IPS-15b (cell line): Measurements from ENCODE around the gene MMP24OS.
"Not testable (repeated sequence)": the region's sequence is repeated elsewhere in the genome, so short reads cannot be mapped to it uniquely, and the experiment has no call there.

ENCODE experiments used
- H3K27me3 ChIP-seq: one replicate; pipeline ENCODE4 v1.6.1; 2013; ENCODE audit warnings: low read length; ENCODE audit not compliant: control insufficient read depth, insufficient read depth
- H3K36me3 ChIP-seq: one replicate; pipeline ENCODE4 v1.6.1; 2013; ENCODE audit warnings: low read length; ENCODE audit not compliant: control insufficient read depth, insufficient read depth
- H3K4me1 ChIP-seq: one replicate; pipeline ENCODE4 v1.6.1; 2013; ENCODE audit warnings: mild to moderate bottlenecking, low read length; ENCODE audit not compliant: control insufficient read depth, insufficient read depth
- H3K4me3 ChIP-seq: one replicate; pipeline ENCODE4 v1.5.1; 2013; ENCODE audit warnings: low read depth, low read length
- H3K9ac ChIP-seq: one replicate; pipeline ENCODE4 v1.6.1; 2013; ENCODE audit warnings: low read depth, mild to moderate bottlenecking, low read length
- H3K9me3 ChIP-seq: one replicate; pipeline ENCODE4 v1.6.1; 2013; ENCODE audit warnings: mild to moderate bottlenecking, low read length; ENCODE audit not compliant: control insufficient read depth, insufficient read depth

Gene MMP24OS

DNA sequence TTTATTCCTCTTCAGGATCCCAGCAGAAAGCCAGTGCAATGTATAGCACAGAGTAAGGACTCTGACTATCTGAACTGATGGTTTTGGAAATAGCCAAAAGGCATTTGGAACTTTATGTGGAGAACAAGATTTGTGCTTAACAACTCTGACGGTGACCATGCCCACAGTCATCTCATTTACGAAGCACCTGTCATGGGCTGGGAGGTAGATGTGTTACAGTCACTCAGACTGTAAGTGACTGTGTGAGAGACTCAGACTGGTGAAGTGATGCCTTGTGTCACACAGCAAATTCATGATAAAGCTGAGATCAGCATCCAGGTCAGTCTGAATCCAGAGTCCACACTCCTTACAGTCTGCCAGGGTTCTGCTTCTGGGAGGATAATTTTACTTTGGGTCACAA is 38.2 kb upstream of the MMP24OS start:
- H3K27me3 ChIP-seq: no peaks in the 10 kb centered on the region
- H3K4me1 ChIP-seq: peaks cover 12% of the 10 kb centered on the region
- no peaks in the 10 kb centered on the region for H3K36me3 ChIP-seq
- H3K9me3 ChIP-seq: no peaks in the 10 kb centered on the region
- no peak overlapping the region for H3K9ac ChIP-seq
- H3K4me3 ChIP-seq: no peak overlapping the region

DNA sequence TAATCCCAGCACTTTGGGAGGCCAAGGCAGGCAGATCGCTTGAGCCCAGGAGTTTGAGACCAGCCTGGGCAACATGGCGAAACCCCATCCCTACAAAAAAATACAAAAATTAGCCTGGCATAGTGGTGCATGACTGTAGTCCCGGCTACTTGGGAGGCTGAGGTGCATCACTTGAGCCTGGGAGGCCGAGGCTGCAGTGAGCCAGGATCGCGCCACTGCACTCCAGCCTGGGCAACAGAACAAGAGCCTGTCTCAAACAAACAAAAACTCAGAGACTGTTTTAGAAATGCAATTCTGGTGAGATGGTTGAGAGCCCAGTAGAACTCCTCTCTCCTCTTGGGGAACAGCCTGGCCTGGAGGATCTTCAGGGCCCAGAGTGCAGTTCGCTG is 37.7 kb upstream of the MMP24OS start:
- H3K4me3 ChIP-seq, H3K27me3 ChIP-seq, H3K4me1 ChIP-seq, H3K9ac ChIP-seq, H3K9me3 ChIP-seq, H3K36me3 ChIP-seq: not testable (repeated sequence)

DNA sequence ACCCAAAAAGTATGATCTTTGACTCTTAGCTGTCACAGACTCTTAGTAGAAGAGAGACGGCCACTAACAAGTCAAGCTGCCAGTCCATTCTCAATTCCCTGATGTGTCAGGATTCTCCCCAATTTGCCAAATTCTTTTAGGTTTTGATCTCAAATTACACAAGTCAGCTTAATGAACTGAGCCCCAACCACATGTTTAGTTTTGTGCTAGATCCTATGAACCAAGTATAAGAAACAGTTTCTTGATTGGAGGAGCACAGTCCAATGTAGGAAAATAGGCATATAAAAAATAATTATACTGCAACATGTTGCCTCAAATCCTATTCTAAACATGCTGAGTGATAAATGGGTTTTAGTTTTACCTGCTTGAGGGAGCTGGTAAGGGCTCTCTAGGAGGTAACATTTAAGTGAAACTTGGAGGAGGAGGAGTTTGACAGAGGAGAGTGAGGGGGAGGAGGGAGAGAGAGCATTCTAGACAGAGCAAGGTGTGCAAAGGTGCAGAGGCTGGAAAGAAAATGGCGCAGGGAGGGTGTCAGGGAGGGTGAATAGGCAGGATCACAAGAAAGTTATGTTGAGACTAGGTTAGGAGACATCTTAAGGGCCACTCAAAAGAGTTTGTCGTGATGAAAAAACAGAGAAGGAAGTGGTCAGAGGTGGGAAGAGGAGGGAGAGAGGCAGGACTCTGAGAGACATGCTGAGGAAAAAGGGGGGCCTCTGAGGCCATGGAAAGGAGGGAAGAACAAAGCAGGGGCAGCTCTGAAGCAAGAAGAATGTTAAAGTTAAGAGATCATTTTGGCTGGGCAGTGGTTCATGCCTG is 37.1 kb upstream of the MMP24OS start:
- Histone ChIP-seq H3K27me3 (no peaks in the 10 kb centered on the region), H3K4me1 (peaks cover 4% of the 10 kb centered on the region), H3K9ac (peak overlapping the region; percentile 32), H3K9me3 (no peaks in the 10 kb centered on the region), H3K4me3 (no peak overlapping the region), H3K36me3 (no peaks in the 10 kb centered on the region)

DNA sequence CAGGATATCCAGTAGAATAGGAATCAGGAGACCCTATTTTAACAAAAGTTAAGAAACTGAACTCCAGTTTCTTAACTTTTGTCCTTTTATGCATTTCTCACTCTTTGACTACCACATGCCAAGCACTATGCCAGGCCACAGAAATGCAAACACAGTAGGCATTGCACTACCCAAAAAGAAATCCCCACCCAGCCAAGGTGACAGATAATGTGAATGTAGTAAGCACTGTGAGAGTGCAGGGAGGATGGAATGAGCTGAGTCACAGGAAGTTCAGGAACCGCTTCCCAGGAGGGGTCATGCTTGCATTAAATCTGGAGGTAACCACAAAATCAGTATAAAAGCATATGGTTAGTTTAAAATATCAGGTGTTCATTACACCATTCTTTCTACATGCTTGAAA is 34.4 kb upstream of the MMP24OS start:
- Histone ChIP-seq H3K4me1 (peaks cover 4% of the 10 kb centered on the region), H3K27me3 (no peaks in the 10 kb centered on the region), H3K4me3 (no peak overlapping the region), H3K9me3 (no peaks in the 10 kb centered on the region), H3K9ac (no peak overlapping the region), H3K36me3 (no peaks in the 10 kb centered on the region)

DNA sequence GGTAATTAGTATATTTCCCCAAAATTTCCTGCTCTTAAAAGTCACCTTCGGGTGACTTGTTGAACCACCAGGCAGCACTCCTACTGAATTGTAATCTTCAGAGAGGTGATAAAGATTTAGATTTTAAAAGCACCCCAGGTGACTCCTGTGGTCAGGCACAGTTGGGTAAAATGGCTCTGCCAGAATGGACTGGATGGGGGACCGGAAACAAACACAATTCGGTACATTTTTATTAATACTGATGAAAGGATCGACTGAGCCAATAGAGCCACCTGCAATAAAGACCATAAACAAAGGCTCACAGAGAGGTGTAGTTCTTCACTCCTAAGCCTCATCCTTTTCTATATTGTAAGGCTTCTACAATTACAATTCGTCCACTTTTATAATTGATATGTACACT is 33.9 kb upstream of the MMP24OS start:
- Histone ChIP-seq H3K9ac (no peak overlapping the region), H3K4me3 (no peak overlapping the region), H3K9me3 (no peaks in the 10 kb centered on the region), H3K27me3 (no peaks in the 10 kb centered on the region), H3K4me1 (peaks cover 4% of the 10 kb centered on the region), H3K36me3 (no peaks in the 10 kb centered on the region)

DNA sequence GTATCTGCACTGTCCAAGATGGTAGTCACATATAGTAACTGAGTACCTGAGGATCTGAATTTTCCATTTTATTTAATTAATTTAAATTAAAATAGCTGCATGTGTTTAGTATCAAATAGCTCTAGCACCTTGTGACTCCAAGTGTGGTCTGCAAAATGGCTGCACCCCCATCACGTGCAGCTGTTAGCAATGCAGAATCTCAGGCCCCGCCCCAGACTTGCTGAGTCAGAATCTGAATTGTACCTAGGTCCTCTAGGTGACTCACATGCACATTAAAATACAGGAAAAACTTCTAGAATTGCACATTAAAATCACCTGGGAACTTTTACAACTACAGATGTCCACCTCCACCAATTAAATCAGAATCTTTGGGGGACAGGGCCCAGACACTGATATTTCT is 33.5 kb upstream of the MMP24OS start:
- no peak overlapping the region for H3K4me3 ChIP-seq
- H3K27me3 ChIP-seq: no peaks in the 10 kb centered on the region
- peaks cover 4% of the 10 kb centered on the region for H3K4me1 ChIP-seq
- H3K9ac ChIP-seq: no peak overlapping the region
- no peaks in the 10 kb centered on the region for H3K36me3 ChIP-seq
- no peaks in the 10 kb centered on the region for H3K9me3 ChIP-seq

DNA sequence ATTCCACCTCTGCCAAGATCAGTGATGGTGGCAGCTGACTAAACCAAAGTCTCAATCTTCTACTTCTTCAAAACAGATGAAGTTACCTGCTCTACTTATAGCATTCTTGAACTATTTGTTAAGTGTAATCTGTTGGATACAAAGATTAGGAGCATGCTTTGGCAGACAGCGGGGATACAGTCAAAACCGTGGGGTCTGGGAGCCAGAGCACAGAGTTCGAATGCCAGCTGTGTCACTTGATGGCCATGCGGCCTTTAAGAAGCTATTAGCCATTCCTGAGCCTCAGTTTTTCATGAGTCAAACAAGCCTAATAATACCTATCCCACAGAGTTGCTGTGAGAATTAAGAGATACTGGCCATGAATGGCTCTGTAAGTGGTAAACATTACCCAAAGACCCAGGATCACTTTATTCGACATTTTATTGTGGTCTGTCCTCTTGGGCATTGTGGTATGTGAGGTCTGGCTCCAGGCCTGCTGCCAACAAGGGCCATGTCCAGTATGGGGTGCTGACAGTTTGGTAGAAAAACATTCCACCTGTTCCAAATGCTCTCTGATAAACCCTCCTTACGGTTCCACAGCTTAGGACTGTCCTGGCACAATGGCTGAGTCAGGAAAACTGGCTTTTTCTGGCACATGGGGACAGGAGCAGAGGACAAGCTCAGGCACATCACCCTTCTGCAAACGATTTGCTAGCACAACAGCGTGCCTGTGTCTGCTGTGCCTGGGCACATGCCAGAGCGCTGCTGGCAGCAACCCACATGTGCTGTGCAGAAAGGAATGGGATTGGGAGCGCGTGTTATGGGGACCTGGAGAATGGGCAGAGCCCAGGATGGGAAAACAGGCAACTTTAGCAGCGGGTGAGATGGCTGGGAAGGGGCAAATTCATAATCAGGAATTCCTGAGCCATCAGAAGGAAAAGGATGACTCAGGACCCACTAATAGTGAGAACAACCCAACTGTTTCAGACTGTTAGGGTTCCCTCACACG is 30.0 kb upstream of the MMP24OS start:
- no peaks in the 10 kb centered on the region for H3K27me3 ChIP-seq
- H3K9me3 ChIP-seq: no peaks in the 10 kb centered on the region
- peaks cover 5% of the 10 kb centered on the region for H3K4me1 ChIP-seq
- H3K36me3 ChIP-seq: no peaks in the 10 kb centered on the region
- no peak overlapping the region for H3K9ac ChIP-seq
- H3K4me3 ChIP-seq: no peak overlapping the region

DNA sequence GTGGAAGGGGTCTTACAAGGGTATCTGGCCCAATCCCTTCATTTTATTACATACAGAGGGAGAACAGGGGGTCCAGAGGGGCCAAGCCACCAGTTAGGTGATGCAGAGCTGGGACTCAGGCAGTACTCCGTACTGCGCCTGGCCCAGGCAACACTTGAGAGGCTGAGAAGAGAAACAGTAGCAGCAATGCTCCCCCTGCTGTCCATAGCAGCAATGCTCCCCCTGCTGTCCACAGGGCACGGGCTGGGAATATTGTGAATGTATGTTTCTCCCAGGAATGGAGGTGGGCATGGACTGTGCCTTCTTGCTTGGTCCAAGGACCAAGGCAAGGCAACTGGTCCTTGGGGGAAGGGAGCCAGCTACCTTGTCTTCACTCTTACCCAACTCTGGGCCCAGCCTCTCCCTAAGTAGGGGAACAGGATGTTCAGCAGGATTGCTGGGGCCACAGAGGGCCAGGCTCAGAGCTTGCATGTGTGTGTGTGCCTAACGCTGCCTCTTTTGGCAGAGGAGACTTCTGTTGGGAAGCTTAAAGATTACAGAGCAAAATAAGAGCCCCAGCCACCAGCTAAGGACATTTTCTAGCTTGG is 29.1 kb upstream of the MMP24OS start:
- no peak overlapping the region for H3K4me3 ChIP-seq
- H3K36me3 ChIP-seq: no peaks in the 10 kb centered on the region
- H3K27me3 ChIP-seq: no peaks in the 10 kb centered on the region
- H3K9ac ChIP-seq: no peak overlapping the region
- peaks cover 5% of the 10 kb centered on the region for H3K4me1 ChIP-seq
- H3K9me3 ChIP-seq: no peaks in the 10 kb centered on the region

DNA sequence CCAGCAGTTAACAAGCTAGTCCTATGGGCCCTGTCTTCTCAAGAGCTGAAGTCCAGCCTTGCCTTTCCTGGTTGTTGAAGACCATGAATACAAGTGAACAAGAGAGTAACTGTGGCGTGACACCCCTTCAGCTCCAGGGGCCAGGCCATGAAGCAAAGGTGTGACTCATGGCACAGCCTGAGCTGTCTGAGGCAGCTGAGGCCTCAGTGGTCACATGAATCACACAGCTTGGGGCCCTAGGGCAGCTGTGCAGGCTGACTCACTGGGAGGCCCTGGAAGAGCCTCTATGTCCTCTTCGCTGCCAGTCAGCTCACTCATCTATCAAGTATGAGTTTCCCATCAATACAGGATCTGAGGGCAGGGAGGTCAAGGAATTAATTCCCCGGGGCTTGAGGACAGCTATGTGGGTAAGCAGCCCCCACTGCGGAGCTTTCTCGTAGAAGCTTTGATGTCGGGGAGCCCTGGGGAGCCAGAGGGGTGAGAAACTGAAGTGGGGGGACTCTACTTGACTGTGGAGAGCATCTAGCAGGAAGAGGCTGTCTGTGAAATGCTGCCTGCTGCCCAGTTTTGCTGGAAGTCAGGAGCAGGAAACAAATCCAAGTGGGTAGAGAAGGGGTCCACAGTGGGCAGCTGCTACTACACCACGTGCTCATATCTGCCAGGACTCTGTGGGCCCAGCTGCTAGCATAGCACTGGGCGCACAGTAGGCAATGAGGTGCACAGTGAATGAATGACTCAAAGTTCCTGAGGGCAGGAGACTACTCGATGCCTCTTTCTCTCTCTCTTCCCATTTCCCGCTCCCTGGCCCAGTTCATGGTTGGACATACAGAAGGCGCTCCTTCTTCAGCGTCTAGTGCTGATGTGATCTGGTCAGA is 28.0 kb upstream of the MMP24OS start:
- peaks cover 2% of the 10 kb centered on the region for H3K4me1 ChIP-seq
- H3K4me3 ChIP-seq: no peak overlapping the region
- H3K27me3 ChIP-seq: no peaks in the 10 kb centered on the region
- H3K36me3 ChIP-seq: no peaks in the 10 kb centered on the region
- no peaks in the 10 kb centered on the region for H3K9me3 ChIP-seq
- no peak overlapping the region for H3K9ac ChIP-seq

DNA sequence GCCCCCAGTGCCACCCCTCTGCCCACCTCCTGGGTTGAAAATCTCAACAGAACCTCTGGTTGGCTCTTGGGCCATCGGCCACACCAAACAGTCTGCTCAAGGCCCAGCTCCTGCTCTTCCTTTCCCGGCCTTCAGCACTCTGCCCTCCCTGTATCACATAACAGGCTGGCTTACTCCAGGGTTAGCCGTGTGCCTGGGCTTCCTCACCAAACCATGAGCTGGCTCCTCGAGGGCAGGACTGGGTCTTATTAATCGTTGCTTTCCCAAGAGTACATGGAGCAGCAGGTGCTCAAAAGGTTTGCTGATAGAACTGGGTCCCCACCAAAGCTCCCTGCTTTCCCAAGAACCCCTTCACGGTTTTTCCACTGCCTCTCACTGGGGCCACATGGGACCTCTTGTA is 27.0 kb upstream of the MMP24OS start:
- Histone ChIP-seq H3K36me3 (no peaks in the 10 kb centered on the region), H3K4me1 (peaks cover 2% of the 10 kb centered on the region), H3K27me3 (no peaks in the 10 kb centered on the region), H3K9ac (no peak overlapping the region), H3K9me3 (no peaks in the 10 kb centered on the region), H3K4me3 (no peak overlapping the region)
